ENCODE results near the gene SLC39A9. TPM values are rescaled to one million over a fixed set of nuclear protein-coding genes. Genes with fewer than 3 reads are reported as not detected.

SLC39A9 gene
- total and polyA plus RNA-seq, 10 of the 15 experiments (the other 5 are each of a cell fraction or from before 2014, with no cell fraction given): 19.9 to 109 (median 46.9) TPM

DNA sequence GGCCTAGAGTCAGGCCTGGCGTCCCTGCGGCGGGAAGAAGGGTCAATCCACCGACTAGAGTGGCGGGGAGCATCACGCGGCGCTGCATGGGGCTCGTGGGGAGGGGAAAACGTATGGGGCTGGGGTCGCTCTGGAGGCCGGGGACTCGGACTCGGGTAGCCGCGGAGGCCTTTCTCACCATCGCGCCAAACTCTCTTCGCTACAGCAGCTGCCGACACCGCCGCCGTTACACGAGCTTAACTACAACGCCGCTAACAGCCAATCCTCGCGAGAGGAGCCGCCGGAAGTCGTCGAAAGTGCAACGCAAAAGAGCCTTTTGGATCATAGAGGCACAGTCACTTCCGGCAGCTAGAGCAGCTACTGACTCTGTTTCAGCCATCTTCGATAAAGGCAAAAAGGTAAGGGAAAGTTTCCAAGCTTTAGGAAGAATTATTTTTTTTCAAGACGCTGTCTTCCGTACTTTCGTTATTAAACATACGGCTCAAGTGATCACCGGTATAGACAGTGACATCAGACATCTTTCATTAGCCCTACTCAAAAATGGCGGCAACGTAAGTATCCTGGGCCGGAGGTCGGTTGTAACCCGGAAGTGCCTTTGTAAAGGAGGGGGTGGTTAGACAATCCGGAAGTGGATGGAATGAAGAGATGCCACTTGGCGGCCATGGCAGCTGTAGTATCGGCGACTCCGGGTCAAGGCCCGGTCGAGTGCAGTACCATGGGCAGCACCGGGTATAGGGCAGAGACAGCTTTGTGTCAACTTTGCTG lies at the start of gene SLC39A9, which contains the start of gene ERH (continued):
- TF ChIP-seq, protein P1, sequence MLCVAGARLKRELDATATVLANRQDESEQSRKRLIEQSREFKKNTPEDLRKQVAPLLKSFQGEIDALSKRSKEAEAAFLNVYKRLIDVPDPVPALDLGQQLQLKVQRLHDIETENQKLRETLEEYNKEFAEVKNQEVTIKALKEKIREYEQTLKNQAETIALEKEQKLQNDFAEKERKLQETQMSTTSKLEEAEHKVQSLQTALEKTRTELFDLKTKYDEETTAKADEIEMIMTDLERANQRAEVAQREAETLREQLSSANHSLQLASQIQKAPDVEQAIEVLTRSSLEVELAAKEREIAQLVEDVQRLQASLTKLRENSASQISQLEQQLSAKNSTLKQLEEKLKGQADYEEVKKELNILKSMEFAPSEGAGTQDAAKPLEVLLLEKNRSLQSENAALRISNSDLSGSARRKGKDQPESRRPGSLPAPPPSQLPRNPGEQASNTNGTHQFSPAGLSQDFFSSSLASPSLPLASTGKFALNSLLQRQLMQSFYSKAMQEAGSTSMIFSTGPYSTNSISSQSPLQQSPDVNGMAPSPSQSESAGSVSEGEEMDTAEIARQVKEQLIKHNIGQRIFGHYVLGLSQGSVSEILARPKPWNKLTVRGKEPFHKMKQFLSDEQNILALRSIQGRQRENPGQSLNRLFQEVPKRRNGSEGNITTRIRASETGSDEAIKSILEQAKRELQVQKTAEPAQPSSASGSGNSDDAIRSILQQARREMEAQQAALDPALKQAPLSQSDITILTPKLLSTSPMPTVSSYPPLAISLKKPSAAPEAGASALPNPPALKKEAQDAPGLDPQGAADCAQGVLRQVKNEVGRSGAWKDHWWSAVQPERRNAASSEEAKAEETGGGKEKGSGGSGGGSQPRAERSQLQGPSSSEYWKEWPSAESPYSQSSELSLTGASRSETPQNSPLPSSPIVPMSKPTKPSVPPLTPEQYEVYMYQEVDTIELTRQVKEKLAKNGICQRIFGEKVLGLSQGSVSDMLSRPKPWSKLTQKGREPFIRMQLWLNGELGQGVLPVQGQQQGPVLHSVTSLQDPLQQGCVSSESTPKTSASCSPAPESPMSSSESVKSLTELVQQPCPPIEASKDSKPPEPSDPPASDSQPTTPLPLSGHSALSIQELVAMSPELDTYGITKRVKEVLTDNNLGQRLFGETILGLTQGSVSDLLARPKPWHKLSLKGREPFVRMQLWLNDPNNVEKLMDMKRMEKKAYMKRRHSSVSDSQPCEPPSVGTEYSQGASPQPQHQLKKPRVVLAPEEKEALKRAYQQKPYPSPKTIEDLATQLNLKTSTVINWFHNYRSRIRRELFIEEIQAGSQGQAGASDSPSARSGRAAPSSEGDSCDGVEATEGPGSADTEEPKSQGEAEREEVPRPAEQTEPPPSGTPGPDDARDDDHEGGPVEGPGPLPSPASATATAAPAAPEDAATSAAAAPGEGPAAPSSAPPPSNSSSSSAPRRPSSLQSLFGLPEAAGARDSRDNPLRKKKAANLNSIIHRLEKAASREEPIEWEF (IDR thresholded peaks at IDR 0.05; ENCODE audit: insufficient replicate concordance, low read depth, low read length): no peak
- TF ChIP-seq ESRRA (IDR thresholded peaks at IDR 0.05; ENCODE audit: low read length): no peak
- TF ChIP-seq, protein P2, sequence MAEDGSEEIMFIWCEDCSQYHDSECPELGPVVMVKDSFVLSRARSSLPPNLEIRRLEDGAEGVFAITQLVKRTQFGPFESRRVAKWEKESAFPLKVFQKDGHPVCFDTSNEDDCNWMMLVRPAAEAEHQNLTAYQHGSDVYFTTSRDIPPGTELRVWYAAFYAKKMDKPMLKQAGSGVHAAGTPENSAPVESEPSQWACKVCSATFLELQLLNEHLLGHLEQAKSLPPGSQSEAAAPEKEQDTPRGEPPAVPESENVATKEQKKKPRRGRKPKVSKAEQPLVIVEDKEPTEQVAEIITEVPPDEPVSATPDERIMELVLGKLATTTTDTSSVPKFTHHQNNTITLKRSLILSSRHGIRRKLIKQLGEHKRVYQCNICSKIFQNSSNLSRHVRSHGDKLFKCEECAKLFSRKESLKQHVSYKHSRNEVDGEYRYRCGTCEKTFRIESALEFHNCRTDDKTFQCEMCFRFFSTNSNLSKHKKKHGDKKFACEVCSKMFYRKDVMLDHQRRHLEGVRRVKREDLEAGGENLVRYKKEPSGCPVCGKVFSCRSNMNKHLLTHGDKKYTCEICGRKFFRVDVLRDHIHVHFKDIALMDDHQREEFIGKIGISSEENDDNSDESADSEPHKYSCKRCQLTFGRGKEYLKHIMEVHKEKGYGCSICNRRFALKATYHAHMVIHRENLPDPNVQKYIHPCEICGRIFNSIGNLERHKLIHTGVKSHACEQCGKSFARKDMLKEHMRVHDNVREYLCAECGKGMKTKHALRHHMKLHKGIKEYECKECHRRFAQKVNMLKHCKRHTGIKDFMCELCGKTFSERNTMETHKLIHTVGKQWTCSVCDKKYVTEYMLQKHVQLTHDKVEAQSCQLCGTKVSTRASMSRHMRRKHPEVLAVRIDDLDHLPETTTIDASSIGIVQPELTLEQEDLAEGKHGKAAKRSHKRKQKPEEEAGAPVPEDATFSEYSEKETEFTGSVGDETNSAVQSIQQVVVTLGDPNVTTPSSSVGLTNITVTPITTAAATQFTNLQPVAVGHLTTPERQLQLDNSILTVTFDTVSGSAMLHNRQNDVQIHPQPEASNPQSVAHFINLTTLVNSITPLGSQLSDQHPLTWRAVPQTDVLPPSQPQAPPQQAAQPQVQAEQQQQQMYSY (CRISPR knock-in tag; IDR thresholded peaks at IDR 0.05): no peak
- TF ChIP-seq JUNB (IDR thresholded peaks at IDR 0.05): peak; percentile 52; the same call in 1 of the 2 replicates
- TF ChIP-seq, protein P3, sequence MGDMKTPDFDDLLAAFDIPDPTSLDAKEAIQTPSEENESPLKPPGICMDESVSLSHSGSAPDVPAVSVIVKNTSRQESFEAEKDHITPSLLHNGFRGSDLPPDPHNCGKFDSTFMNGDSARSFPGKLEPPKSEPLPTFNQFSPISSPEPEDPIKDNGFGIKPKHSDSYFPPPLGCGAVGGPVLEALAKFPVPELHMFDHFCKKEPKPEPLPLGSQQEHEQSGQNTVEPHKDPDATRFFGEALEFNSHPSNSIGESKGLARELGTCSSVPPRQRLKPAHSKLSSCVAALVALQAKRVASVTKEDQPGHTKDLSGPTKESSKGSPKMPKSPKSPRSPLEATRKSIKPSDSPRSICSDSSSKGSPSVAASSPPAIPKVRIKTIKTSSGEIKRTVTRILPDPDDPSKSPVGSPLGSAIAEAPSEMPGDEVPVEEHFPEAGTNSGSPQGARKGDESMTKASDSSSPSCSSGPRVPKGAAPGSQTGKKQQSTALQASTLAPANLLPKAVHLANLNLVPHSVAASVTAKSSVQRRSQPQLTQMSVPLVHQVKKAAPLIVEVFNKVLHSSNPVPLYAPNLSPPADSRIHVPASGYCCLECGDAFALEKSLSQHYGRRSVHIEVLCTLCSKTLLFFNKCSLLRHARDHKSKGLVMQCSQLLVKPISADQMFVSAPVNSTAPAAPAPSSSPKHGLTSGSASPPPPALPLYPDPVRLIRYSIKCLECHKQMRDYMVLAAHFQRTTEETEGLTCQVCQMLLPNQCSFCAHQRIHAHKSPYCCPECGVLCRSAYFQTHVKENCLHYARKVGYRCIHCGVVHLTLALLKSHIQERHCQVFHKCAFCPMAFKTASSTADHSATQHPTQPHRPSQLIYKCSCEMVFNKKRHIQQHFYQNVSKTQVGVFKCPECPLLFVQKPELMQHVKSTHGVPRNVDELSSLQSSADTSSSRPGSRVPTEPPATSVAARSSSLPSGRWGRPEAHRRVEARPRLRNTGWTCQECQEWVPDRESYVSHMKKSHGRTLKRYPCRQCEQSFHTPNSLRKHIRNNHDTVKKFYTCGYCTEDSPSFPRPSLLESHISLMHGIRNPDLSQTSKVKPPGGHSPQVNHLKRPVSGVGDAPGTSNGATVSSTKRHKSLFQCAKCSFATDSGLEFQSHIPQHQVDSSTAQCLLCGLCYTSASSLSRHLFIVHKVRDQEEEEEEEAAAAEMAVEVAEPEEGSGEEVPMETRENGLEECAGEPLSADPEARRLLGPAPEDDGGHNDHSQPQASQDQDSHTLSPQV (IDR thresholded peaks at IDR 0.05): peak; percentile 78; the same call in 1 of the 2 replicates
- no peak for TF ChIP-seq ZNF217 (IDR thresholded peaks at IDR 0.05)
- no peak for TF ChIP-seq HDAC2 (IDR thresholded peaks at IDR 0.05)
- TF ChIP-seq, protein P4, sequence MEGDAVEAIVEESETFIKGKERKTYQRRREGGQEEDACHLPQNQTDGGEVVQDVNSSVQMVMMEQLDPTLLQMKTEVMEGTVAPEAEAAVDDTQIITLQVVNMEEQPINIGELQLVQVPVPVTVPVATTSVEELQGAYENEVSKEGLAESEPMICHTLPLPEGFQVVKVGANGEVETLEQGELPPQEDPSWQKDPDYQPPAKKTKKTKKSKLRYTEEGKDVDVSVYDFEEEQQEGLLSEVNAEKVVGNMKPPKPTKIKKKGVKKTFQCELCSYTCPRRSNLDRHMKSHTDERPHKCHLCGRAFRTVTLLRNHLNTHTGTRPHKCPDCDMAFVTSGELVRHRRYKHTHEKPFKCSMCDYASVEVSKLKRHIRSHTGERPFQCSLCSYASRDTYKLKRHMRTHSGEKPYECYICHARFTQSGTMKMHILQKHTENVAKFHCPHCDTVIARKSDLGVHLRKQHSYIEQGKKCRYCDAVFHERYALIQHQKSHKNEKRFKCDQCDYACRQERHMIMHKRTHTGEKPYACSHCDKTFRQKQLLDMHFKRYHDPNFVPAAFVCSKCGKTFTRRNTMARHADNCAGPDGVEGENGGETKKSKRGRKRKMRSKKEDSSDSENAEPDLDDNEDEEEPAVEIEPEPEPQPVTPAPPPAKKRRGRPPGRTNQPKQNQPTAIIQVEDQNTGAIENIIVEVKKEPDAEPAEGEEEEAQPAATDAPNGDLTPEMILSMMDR (IDR thresholded peaks at IDR 0.05 in 2 of 3, conservative IDR thresholded peaks at IDR 0.05 in 1 of 3; ENCODE audit: control insufficient read depth in 2 of 3, extremely low read depth in 1 of 3, insufficient read depth in 1 of 3, low read depth in 3 of 3, low read length in 3 of 3): no peak
- peak; percentile 6 for TF ChIP-seq RELA (IDR thresholded peaks at IDR 0.05; ENCODE audit: borderline replicate concordance, partially characterized antibody)
- TF ChIP-seq, protein P5, sequence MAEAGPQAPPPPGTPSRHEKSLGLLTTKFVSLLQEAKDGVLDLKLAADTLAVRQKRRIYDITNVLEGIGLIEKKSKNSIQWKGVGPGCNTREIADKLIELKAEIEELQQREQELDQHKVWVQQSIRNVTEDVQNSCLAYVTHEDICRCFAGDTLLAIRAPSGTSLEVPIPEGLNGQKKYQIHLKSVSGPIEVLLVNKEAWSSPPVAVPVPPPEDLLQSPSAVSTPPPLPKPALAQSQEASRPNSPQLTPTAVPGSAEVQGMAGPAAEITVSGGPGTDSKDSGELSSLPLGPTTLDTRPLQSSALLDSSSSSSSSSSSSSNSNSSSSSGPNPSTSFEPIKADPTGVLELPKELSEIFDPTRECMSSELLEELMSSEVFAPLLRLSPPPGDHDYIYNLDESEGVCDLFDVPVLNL (IDR thresholded peaks at IDR 0.05; ENCODE audit: low read depth, low read length): no peak
- peak; percentile 70 for TF ChIP-seq NR2C2 (IDR thresholded peaks at IDR 0.05; ENCODE audit: borderline replicate concordance, control insufficient read depth, insufficient read length, low read depth)
